ENCODE measurements around the gene PLEKHA3.

The PLEKHA3 gene

DNA sequence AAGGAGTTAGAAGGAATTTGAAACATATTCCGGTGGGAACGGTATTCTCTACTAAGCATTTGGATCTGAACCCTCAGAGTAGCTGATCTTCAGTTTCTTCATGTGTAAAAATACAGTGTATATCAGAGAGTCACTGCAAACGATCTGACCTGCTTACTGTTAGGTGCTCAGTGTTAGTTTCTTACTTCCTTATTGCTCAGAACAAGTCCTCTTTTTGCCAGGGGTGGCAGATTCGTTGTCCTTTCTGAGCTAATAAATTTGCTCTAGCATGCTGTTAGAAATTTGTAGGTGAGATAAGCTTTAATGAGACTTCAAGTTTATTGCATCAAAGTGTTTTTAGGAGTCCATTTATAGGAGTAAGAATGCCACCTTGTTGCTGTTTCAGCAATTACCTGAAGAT, 15.8 kb downstream of the PLEKHA3 start:
- TF ChIP-seq, protein P1, sequence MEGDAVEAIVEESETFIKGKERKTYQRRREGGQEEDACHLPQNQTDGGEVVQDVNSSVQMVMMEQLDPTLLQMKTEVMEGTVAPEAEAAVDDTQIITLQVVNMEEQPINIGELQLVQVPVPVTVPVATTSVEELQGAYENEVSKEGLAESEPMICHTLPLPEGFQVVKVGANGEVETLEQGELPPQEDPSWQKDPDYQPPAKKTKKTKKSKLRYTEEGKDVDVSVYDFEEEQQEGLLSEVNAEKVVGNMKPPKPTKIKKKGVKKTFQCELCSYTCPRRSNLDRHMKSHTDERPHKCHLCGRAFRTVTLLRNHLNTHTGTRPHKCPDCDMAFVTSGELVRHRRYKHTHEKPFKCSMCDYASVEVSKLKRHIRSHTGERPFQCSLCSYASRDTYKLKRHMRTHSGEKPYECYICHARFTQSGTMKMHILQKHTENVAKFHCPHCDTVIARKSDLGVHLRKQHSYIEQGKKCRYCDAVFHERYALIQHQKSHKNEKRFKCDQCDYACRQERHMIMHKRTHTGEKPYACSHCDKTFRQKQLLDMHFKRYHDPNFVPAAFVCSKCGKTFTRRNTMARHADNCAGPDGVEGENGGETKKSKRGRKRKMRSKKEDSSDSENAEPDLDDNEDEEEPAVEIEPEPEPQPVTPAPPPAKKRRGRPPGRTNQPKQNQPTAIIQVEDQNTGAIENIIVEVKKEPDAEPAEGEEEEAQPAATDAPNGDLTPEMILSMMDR (IDR thresholded peaks at IDR 0.05; ENCODE audit: low read depth, low read length, missing control alignments) = no peak
- no peak for DNase-seq
- in situ Hi-C loops (cut with HindIII; ENCODE audit: low pct_ligation_motif_present, low sequenced_read_pairs) = no loop called here
- Histone ChIP-seq H3K27me3 (replicated peaks) (no peaks in the 10 kb centered on the region), H3K4me3 (ENCODE audit: low read depth, low read length) (no peak overlapping the region), H3K27ac (no peak overlapping the region), H3K36me3 (replicated peaks) (peaks cover 47% of the 10 kb centered on the region)

DNA sequence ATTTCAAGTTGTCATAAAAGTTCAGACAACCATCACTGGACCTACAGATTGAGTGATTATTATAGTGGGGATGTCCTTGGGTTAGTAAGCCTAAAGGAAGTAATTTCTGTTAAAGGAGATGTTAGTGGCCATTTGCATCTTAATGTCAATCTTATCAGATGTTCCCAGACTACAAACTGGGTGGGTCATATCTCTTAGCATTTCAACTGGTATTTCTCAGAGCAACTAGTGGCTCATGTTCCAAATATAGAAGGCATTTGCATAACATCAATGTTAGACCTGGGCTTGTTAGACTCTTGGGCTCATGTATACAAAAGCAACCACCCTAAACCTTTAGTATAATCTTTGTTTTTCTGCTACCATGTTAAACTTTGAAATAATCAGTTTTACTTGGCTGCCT, 17.9 kb downstream of the PLEKHA3 start:
- no peak for DNase-seq
- TF ChIP-seq, protein P1 (IDR thresholded peaks at IDR 0.05; ENCODE audit: low read depth, low read length, missing control alignments) = no peak
- H3K36me3 ChIP-seq (replicated peaks) = peaks cover 53% of the 10 kb centered on the region
- H3K27ac ChIP-seq = no peak overlapping the region
- no peak overlapping the region for H3K4me3 ChIP-seq (ENCODE audit: low read depth, low read length)
- no peaks in the 10 kb centered on the region for H3K27me3 ChIP-seq (replicated peaks)
- in situ Hi-C loops (cut with HindIII; ENCODE audit: low pct_ligation_motif_present, low sequenced_read_pairs) = no loop called here

GRCh38 chr2:178499640-178500039, 19.4 kb downstream of the PLEKHA3 start:
- TF ChIP-seq, protein P1 (IDR thresholded peaks at IDR 0.05; ENCODE audit: low read depth, low read length, missing control alignments) = no peak
- no peak for DNase-seq
- no peak overlapping the region for H3K4me3 ChIP-seq (ENCODE audit: low read depth, low read length)
- H3K36me3 ChIP-seq (replicated peaks) = peaks cover 45% of the 10 kb centered on the region
- H3K27ac ChIP-seq = no peak overlapping the region
- in situ Hi-C loops (cut with HindIII; ENCODE audit: low pct_ligation_motif_present, low sequenced_read_pairs) = no loop called here
- no peaks in the 10 kb centered on the region for H3K27me3 ChIP-seq (replicated peaks)

- in situ Hi-C loops (cut with HindIII; ENCODE audit: low pct_ligation_motif_present, low sequenced_read_pairs) = no loop called here
- DNase-seq = no peak
- peaks cover 34% of the 10 kb centered on the region for H3K36me3 ChIP-seq (replicated peaks)
- H3K4me3 ChIP-seq (ENCODE audit: low read depth, low read length) = no peak overlapping the region
- H3K27ac ChIP-seq = no peak overlapping the region
- H3K27me3 ChIP-seq (replicated peaks) = no peaks in the 10 kb centered on the region
- TF ChIP-seq, protein P1 (IDR thresholded peaks at IDR 0.05; ENCODE audit: low read depth, low read length, missing control alignments) = no peak
Measured at GRCh38 chr2:178502751-178503150, 22.5 kb downstream of the PLEKHA3 start.

DNA sequence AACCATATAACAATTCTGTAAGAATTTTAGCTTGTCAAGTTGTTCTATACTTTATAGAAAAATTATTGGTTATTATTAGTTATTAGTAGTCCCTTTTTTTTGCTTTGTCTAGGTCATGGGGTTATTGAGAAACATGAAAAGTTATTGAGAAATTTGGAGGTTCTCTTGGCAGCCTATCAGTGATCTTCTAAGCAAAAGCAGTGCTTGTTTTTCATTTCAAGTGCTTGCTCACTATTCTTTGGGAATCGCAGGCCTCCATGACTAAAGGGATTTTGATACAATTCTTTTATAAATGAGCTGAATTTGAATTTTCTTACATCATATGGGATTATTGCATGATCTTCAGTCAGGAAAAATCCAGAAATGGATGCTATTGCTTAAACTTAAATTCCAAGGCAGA, 25.8 kb downstream of the PLEKHA3 start:
- no peak overlapping the region for H3K4me3 ChIP-seq (ENCODE audit: low read depth, low read length)
- H3K27ac ChIP-seq = no peak overlapping the region
- no peaks in the 10 kb centered on the region for H3K27me3 ChIP-seq (replicated peaks)
- H3K36me3 ChIP-seq (replicated peaks) = peaks cover 17% of the 10 kb centered on the region
- no peak for DNase-seq
- in situ Hi-C loops (cut with HindIII; ENCODE audit: low pct_ligation_motif_present, low sequenced_read_pairs) = no loop called here
- TF ChIP-seq, protein P1 (IDR thresholded peaks at IDR 0.05; ENCODE audit: low read depth, low read length, missing control alignments) = no peak

- no peak for DNase-seq
- in situ Hi-C loops (cut with HindIII; ENCODE audit: low pct_ligation_motif_present, low sequenced_read_pairs) = no loop called here
- peaks cover 14% of the 10 kb centered on the region for H3K36me3 ChIP-seq (replicated peaks)
- H3K4me3 ChIP-seq (ENCODE audit: low read depth, low read length) = no peak overlapping the region
- no peaks in the 10 kb centered on the region for H3K27me3 ChIP-seq (replicated peaks)
- TF ChIP-seq, protein P1 (IDR thresholded peaks at IDR 0.05; ENCODE audit: low read depth, low read length, missing control alignments) = no peak
- no peak overlapping the region for H3K27ac ChIP-seq
Measured at GRCh38 chr2:178506524-178506923, 26.3 kb downstream of the PLEKHA3 start.

Data from brain microvascular endothelial cell (primary cell).